ENCODE data around the gene DDX59.

Gene DDX59

DNA sequence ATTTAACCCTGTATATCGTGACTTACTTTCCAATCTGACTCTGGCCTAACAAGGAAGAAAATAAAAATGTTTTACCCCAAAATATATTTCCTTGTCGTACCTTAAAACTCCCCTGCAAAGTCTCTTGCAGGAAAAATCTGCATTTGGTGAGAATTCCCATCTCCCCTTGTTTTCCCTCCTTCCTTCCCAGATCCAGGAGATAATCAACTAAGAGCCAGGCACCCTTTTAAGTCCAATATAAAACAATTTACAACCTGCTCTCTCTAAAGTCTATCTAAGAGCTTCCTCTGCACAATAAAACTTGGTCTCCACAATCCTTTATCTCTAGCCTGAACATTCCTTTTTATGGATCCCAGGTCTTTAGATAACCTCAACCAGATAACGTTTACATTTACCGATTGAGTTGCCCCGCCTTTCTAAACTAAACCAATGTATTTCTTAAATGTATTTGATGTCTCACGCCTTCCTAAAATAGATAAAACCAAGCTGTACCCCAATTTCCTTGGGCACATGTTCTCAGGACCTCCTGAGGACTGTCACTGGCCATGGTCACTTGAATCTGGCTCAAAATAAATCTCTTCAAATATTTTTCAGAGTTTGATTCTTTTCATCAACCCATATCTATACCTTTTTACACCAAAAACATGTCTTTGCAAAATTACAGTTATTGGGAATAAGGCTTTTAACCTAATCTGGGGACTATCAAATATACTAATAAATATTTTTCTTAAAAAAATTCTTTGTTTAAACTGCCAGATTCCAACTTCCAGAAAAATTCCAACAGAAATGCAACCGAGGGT, 993 bp downstream of the DDX59 start:
- ATAC-seq, result no peak
- no peak for TF ChIP-seq RARB (CRISPR knock-in tag; IDR thresholded peaks at IDR 0.05)
- TF ChIP-seq CSRNP3 (CRISPR knock-in tag; IDR thresholded peaks at IDR 0.05), result no peak
- TF ChIP-seq ZNF8 (CRISPR knock-in tag; IDR thresholded peaks at IDR 0.05), result no peak

DNA sequence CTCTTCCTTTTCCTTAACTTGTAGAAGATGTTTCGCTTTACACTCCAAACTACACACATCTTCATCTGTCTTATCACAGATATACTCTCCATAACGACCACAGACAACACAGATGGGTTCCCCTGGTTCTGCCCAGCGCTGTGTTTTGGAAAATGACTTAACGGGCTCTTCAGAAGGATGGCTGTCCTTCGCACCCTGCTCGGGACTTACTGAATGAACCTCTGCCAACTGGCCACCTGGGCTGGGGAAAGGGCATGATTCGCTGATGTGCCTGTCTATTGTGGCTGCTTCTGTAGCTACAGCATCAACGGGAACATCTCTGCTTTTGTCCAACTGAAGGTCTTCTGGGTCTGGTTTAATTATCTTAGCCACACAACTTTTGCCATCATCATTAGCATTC, 3.4 kb downstream of the DDX59 start:
- TF ChIP-seq PPARA (CRISPR knock-in tag; IDR thresholded peaks at IDR 0.05; ENCODE audit: borderline replicate concordance), result no peak
- no peak for TF ChIP-seq POU6F1 (CRISPR knock-in tag; IDR thresholded peaks at IDR 0.05; ENCODE audit: borderline replicate concordance, low read depth)
- no peak for TF ChIP-seq PATZ1 (CRISPR knock-in tag; IDR thresholded peaks at IDR 0.05; ENCODE audit: borderline replicate concordance)
- no peak for TF ChIP-seq GLIS3 (CRISPR knock-in tag; IDR thresholded peaks at IDR 0.05)
- TF ChIP-seq TOX (CRISPR knock-in tag; IDR thresholded peaks at IDR 0.05; ENCODE audit: borderline replicate concordance), result no peak
- no peak for TF ChIP-seq CSDC2 (CRISPR knock-in tag; IDR thresholded peaks at IDR 0.05)
- TF ChIP-seq ZNF70 (CRISPR knock-in tag; IDR thresholded peaks at IDR 0.05), result no peak
- TF ChIP-seq ZNF565 (CRISPR knock-in tag; conservative IDR thresholded peaks at IDR 0.05; ENCODE audit: low read depth), result no peak
- TF ChIP-seq ISL1 (CRISPR knock-in tag; IDR thresholded peaks at IDR 0.05), result no peak
- no peak for TF ChIP-seq SNAI2 (CRISPR knock-in tag; IDR thresholded peaks at IDR 0.05)
- TF ChIP-seq ZC3H10 (CRISPR knock-in tag; IDR thresholded peaks at IDR 0.05), result no peak
- TF ChIP-seq ZFP30 (CRISPR knock-in tag; IDR thresholded peaks at IDR 0.05), result no peak
- no peak for TF ChIP-seq ZFP3 (CRISPR knock-in tag; IDR thresholded peaks at IDR 0.05)
- no peak for TF ChIP-seq TCF4 (CRISPR knock-in tag; IDR thresholded peaks at IDR 0.05; ENCODE audit: borderline replicate concordance)
- TF ChIP-seq ESRRG (CRISPR knock-in tag; IDR thresholded peaks at IDR 0.05), result no peak
- TF ChIP-seq ARNTL (CRISPR knock-in tag; IDR thresholded peaks at IDR 0.05; ENCODE audit: borderline replicate concordance, low read depth), result no peak
- TF ChIP-seq CSRNP3 (CRISPR knock-in tag; IDR thresholded peaks at IDR 0.05), result no peak
- no peak for TF ChIP-seq OSR1 (CRISPR knock-in tag; IDR thresholded peaks at IDR 0.05)
- ATAC-seq, result no peak

GRCh38 chr1:200665861-200666260, 3.8 kb downstream of the DDX59 start:
- ATAC-seq, result no peak
- TF ChIP-seq, protein P1, sequence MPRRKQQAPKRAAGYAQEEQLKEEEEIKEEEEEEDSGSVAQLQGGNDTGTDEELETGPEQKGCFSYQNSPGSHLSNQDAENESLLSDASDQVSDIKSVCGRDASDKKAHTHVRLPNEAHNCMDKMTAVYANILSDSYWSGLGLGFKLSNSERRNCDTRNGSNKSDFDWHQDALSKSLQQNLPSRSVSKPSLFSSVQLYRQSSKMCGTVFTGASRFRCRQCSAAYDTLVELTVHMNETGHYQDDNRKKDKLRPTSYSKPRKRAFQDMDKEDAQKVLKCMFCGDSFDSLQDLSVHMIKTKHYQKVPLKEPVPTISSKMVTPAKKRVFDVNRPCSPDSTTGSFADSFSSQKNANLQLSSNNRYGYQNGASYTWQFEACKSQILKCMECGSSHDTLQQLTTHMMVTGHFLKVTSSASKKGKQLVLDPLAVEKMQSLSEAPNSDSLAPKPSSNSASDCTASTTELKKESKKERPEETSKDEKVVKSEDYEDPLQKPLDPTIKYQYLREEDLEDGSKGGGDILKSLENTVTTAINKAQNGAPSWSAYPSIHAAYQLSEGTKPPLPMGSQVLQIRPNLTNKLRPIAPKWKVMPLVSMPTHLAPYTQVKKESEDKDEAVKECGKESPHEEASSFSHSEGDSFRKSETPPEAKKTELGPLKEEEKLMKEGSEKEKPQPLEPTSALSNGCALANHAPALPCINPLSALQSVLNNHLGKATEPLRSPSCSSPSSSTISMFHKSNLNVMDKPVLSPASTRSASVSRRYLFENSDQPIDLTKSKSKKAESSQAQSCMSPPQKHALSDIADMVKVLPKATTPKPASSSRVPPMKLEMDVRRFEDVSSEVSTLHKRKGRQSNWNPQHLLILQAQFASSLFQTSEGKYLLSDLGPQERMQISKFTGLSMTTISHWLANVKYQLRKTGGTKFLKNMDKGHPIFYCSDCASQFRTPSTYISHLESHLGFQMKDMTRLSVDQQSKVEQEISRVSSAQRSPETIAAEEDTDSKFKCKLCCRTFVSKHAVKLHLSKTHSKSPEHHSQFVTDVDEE (CRISPR knock-in tag; IDR thresholded peaks at IDR 0.05), result no peak
- TF ChIP-seq ZNF8 (CRISPR knock-in tag; IDR thresholded peaks at IDR 0.05) (no peak), ZC3H10 (CRISPR knock-in tag; IDR thresholded peaks at IDR 0.05) (no peak), ZNF565 (CRISPR knock-in tag; conservative IDR thresholded peaks at IDR 0.05; ENCODE audit: low read depth) (no peak), CSRNP3 (CRISPR knock-in tag; IDR thresholded peaks at IDR 0.05) (no peak), GLIS3 (CRISPR knock-in tag; IDR thresholded peaks at IDR 0.05) (no peak), ESRRG (CRISPR knock-in tag; IDR thresholded peaks at IDR 0.05) (no peak), TCF4 (CRISPR knock-in tag; IDR thresholded peaks at IDR 0.05; ENCODE audit: borderline replicate concordance) (no peak), ZFP3 (CRISPR knock-in tag; IDR thresholded peaks at IDR 0.05) (no peak), CSDC2 (CRISPR knock-in tag; IDR thresholded peaks at IDR 0.05) (no peak), ZNF70 (CRISPR knock-in tag; IDR thresholded peaks at IDR 0.05) (no peak)
- TF ChIP-seq, protein P2, sequence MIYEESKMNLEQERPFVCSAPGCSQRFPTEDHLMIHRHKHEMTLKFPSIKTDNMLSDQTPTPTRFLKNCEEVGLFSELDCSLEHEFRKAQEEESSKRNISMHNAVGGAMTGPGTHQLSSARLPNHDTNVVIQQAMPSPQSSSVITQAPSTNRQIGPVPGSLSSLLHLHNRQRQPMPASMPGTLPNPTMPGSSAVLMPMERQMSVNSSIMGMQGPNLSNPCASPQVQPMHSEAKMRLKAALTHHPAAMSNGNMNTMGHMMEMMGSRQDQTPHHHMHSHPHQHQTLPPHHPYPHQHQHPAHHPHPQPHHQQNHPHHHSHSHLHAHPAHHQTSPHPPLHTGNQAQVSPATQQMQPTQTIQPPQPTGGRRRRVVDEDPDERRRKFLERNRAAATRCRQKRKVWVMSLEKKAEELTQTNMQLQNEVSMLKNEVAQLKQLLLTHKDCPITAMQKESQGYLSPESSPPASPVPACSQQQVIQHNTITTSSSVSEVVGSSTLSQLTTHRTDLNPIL (CRISPR knock-in tag; IDR thresholded peaks at IDR 0.05; ENCODE audit: low read depth), result no peak
